Activated CD4-positive, alpha-beta T cell treated with anti-CD3 and anti-CD28 coated beads, Interleukin-2, amount 10 ng/mL, durations not matched to agents 7 days and 5 days (primary cell): Measurements from ENCODE around the gene RELN. TPM values are rescaled to one million over a fixed set of nuclear protein-coding genes. Genes with fewer than 3 reads are reported as not detected.

Experiments used
- CTCF ChIA-PET: fragments of 350-600 bp; sonication (Branson Sonifier 250); formaldehyde crosslinking; loops from one replicate; lab custom pipeline; 2021; ENCODE audit warnings: antibody characterized with exemption; lab: Charles Lee
- POLR2A ChIA-PET: fragments of 350-600 bp; sonication (Branson Sonifier 250); formaldehyde crosslinking; loops from one replicate; lab custom pipeline; 2021; ENCODE audit warnings: antibody characterized with exemption; lab: Charles Lee
- DNase-seq: peaks from one replicate; pipeline ENCODE4 v3.0.0-alpha.2; 2020
- H3K27ac Mint-ChIP-seq: one replicate; pipeline ENCODE4 v1.8.0; 2021; ENCODE audit warnings: mild to moderate bottlenecking, moderate library complexity, mixed read lengths
- H3K27me3 Mint-ChIP-seq: one replicate; pipeline ENCODE4 v1.8.0; 2021; ENCODE audit warnings: mixed read lengths
- H3K36me3 Mint-ChIP-seq: one replicate; pipeline ENCODE4 v1.8.0; 2021; ENCODE audit warnings: low read depth, mixed read lengths
- H3K4me1 Mint-ChIP-seq: one replicate; pipeline ENCODE4 v1.8.0; 2021; ENCODE audit warnings: mixed read lengths
- H3K4me3 Mint-ChIP-seq: one replicate; pipeline ENCODE4 v1.8.0; 2021; ENCODE audit warnings: mild to moderate bottlenecking, moderate library complexity, mixed read lengths
- H3K9me3 Mint-ChIP-seq: one replicate; pipeline ENCODE4 v1.8.0; 2021; ENCODE audit warnings: mixed read lengths
- total RNA-seq, 2 experiments: library from RNA; stranded (reverse); gene quantifications; one replicate each; pipeline ENCODE4 v1.2.3, GENCODE V29; 2021

The RELN gene
- total RNA-seq, 2 experiments from 2014 or later = not detected

DNA sequence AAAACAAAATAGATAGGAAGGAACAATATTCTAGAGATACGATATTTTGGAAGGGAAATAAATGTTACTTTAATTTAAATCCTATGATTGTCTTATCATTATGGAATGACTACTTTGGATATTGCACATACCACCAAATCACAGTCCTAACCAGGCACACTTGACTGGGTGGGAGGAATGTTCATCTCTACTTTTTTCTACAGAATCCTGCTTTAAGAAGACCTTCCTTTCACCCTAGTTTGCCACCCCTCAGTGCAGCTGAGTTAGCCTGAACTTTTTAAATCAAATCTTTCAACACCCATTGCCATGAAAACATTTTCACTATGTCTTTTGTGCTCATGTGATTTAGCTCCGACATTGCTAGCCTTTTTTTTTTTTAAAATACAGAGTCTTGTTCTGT is 38.1 kb downstream of the RELN start:
- CTCF ChIA-PET = no interaction called here
- POLR2A ChIA-PET = no interaction called here
- H3K27ac Mint-ChIP-seq = no peak overlapping the region

GRCh38 chr7:103949374-103949773 is 40.1 kb downstream of the RELN start:
- Mint-ChIP-seq H3K27ac (no peak overlapping the region), H3K4me1 (no peaks in the 10 kb centered on the region), H3K9me3 (no peaks in the 10 kb centered on the region), H3K4me3 (no peak overlapping the region), H3K36me3 (no peaks in the 10 kb centered on the region), H3K27me3 (no peaks in the 10 kb centered on the region)
- CTCF ChIA-PET = no interaction called here
- POLR2A ChIA-PET = no interaction called here
- DNase-seq = no peak

More for the DNA sequence above, 38.1 kb downstream of the RELN start:
- Mint-ChIP-seq H3K4me1 (no peaks in the 10 kb centered on the region), H3K27me3 (no peaks in the 10 kb centered on the region), H3K9me3 (no peaks in the 10 kb centered on the region), H3K4me3 (no peak overlapping the region), H3K36me3 (no peaks in the 10 kb centered on the region)
- DNase-seq = no peak

DNA sequence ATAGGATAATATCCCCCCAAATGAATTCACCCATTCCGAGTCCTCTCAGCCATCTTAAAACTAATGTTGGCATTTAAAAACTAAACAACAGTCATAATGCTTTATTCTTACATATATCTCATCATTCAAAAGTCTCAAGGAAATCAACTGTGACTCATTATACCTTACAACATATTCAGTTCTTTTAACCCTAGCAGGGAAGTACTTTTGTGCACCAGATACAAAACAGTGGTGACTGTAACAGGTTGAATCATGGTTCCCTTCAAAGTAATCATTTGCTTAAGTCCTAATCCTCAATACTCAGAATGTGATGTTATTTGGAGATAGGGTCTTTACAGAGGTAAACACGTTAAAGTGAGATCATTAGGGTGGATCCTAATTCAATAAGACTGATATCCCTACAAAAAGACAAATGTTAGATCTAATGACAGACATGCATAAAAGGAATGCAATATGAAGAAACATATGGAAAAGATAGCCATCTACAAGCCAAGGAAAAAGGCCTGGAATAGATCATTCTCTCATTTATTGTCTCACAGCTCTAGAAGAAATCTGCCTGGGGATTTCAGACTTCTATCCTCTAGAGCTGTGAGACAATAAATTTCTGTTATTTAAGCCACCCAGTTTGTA is 42.3 kb downstream of the RELN start:
- Mint-ChIP-seq H3K9me3 (no peaks in the 10 kb centered on the region), H3K27me3 (no peaks in the 10 kb centered on the region), H3K36me3 (no peaks in the 10 kb centered on the region), H3K4me3 (no peak overlapping the region), H3K27ac (no peak overlapping the region), H3K4me1 (no peaks in the 10 kb centered on the region)
- no peak for DNase-seq
- CTCF ChIA-PET = no interaction called here
- POLR2A ChIA-PET = no interaction called here

DNA sequence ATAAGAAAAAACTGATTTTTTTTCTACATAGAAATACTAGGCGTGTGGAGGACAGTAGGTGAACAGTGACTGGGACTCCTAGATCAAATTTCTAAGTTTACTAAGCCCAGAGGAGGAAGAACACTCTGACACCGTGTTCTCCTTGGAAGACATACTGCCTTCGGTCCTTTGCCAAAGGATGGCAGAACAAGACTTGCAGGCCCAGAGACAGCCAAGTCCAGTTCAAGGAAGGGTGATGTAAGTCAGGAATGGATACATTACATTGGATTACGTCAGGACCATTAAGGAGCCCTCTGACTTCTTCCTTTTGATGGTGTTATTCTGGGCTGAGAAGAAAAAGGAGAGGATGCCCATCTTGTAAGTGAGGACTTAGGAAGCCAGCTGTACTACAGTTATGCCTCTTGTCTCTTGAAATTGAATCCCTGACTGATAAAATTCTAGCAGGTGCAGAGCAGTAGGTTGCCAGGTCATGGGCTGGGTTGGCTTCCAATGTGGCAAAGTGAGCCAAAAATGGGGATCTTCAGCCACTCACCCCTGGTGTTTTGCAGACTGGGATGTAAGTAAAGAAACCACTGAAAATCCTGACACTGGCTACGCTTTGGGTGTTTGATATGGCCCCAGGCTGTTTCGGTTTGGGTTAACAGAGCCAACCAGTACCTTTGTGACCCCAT is 45.1 kb downstream of the RELN start:
- no peak for DNase-seq
- no peak overlapping the region for H3K27ac Mint-ChIP-seq
- no peaks in the 10 kb centered on the region for H3K4me1 Mint-ChIP-seq
- peaks cover 2% of the 10 kb centered on the region for H3K27me3 Mint-ChIP-seq
- CTCF ChIA-PET = no interaction called here
- H3K9me3 Mint-ChIP-seq = no peaks in the 10 kb centered on the region
- no peak overlapping the region for H3K4me3 Mint-ChIP-seq
- H3K36me3 Mint-ChIP-seq = no peaks in the 10 kb centered on the region
- POLR2A ChIA-PET = no interaction called here

DNA sequence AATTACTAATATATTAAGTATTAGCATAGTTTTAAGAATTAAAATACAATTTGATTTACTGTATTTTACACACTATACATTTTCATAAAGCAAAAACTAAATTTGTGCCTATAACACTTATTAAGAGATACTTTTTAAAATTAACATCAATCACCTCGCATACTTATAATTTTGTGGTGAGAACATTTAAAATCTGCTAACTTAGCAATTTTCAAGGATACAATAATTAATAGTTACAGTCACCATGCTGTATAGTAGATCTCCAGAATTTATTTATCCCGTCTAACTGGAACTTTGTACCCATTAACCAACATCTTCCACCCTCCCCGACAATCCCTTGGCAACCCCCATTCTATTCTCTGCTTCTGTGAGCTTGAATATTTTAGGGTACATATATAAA is 47.5 kb downstream of the RELN start:
- CTCF ChIA-PET = no interaction called here
- Mint-ChIP-seq H3K4me1 (no peaks in the 10 kb centered on the region), H3K27ac (no peak overlapping the region), H3K4me3 (no peak overlapping the region), H3K9me3 (no peaks in the 10 kb centered on the region), H3K27me3 (peaks cover 2% of the 10 kb centered on the region), H3K36me3 (no peaks in the 10 kb centered on the region)
- POLR2A ChIA-PET = no interaction called here
- no peak for DNase-seq

- no peaks in the 10 kb centered on the region for H3K9me3 Mint-ChIP-seq
- CTCF ChIA-PET = no interaction called here
- POLR2A ChIA-PET = no interaction called here
- H3K27me3 Mint-ChIP-seq = peaks cover 2% of the 10 kb centered on the region
- H3K4me1 Mint-ChIP-seq = no peaks in the 10 kb centered on the region
- no peak overlapping the region for H3K4me3 Mint-ChIP-seq
- no peak overlapping the region for H3K27ac Mint-ChIP-seq
- no peaks in the 10 kb centered on the region for H3K36me3 Mint-ChIP-seq
- DNase-seq = no peak
Measured at GRCh38 chr7:103940382-103941268, 48.8 kb downstream of the RELN start.

DNA sequence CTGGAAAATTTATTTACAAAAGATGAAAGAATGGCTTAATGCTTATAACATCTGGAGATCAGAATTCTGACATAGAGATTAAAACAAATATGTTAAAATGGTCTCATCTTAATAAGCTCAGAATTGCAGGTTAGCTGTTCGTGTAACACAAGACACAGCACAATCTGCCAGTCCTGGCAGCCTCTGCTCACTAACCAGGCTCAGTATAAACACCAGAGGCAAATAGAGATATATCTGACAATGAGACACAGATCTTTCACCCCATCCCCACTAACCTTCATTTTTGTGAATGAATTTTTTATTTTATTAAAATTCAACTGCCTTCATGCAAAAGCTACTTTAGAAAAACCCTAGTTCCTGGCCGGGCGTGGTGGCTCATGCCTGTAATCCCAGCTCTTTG is 51.8 kb downstream of the RELN start:
- H3K4me3 Mint-ChIP-seq = no peak overlapping the region
- H3K4me1 Mint-ChIP-seq = no peaks in the 10 kb centered on the region
- no peak overlapping the region for H3K27ac Mint-ChIP-seq

GRCh38 chr7:103936558-103936957 is 52.9 kb downstream of the RELN start:
- CTCF ChIA-PET = no interaction called here
- H3K36me3 Mint-ChIP-seq = no peaks in the 10 kb centered on the region
- no peaks in the 10 kb centered on the region for H3K4me1 Mint-ChIP-seq
- no peak for DNase-seq
- H3K9me3 Mint-ChIP-seq = no peaks in the 10 kb centered on the region
- peaks cover 7% of the 10 kb centered on the region for H3K27me3 Mint-ChIP-seq
- no peak overlapping the region for H3K27ac Mint-ChIP-seq
- no peak overlapping the region for H3K4me3 Mint-ChIP-seq
- POLR2A ChIA-PET = no interaction called here

More for the DNA sequence above, 51.8 kb downstream of the RELN start:
- Mint-ChIP-seq H3K27me3 (peaks cover 4% of the 10 kb centered on the region), H3K36me3 (no peaks in the 10 kb centered on the region), H3K9me3 (no peaks in the 10 kb centered on the region)
- no peak for DNase-seq
- POLR2A ChIA-PET = no interaction called here
- CTCF ChIA-PET = no interaction called here

DNA sequence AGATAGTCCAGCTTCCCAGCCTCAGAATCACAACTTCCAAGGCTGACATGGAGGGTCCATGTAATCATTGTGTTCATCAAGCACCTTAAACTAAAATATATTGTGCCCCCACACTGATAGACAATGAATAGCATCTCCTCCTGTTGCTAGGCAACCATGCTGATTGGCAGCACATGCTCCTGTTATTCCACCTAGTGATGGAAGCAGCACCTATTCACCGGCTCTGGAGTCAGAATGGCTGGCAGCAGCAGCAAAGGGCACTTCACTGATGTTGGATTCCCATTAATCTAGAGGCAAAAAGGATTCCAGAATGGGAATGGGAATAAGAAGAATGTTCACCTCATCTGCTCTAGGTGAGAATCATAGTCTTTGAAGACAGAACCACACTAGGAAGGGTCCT is 55.0 kb downstream of the RELN start:
- no peak for DNase-seq
- Mint-ChIP-seq H3K4me3 (no peak overlapping the region), H3K27ac (no peak overlapping the region), H3K27me3 (peaks cover 5% of the 10 kb centered on the region), H3K36me3 (no peaks in the 10 kb centered on the region), H3K9me3 (no peaks in the 10 kb centered on the region), H3K4me1 (no peaks in the 10 kb centered on the region)
- CTCF ChIA-PET = interaction anchor here (0.7 kb wide), 1 partner anchor 16 kb away, joined by 3 read pairs; no protein-coding TSS in a partner anchor
- POLR2A ChIA-PET = no interaction called here

DNA sequence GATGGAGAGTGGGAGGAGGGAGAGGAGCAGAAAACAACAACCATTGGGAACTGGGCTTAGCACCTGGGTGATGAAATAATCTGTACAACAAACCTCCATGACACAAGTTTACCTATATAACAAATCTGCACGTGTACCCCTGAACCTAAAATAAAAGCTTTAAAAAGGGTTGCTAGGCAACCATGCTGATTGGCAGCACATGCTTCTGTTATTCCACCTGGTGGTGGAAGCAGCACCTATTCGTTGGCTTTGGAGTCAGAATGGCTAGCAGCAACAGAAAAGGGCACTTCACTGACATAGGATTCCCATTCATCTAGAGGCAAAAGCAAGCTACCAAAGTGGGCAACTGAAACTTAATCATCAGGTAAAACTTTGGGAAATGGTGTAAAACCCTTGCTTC is 57.1 kb downstream of the RELN start:
- ChIA-PET POLR2A (no interaction called here), CTCF (interaction anchor here (0.9 kb wide), 1 partner anchor 54 kb away, joined by 3 read pairs; no protein-coding TSS in a partner anchor)
- no peaks in the 10 kb centered on the region for H3K9me3 Mint-ChIP-seq

DNA sequence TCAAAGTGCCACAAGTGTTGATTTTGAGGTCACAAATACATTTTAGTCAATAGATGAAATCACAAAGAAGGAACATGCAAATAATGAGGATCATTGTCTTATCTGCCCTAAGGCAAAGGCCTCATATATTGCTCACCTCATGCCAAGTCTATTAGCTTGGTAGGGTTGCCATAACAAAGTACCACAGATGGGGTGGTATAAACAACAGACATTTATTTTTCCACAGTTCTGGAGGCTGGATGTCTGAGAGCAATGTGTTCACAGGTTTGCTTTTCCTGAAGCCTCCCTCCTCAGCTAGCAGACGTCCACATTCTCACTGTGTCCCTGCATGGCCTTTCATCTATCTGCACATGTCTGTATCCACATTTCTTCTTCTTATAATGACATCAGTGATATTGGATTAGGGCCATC is 59.6 kb downstream of the RELN start:
- no peak overlapping the region for H3K4me3 Mint-ChIP-seq
- POLR2A ChIA-PET = no interaction called here
- H3K27me3 Mint-ChIP-seq = peaks cover 3% of the 10 kb centered on the region

More for the DNA sequence above, 57.1 kb downstream of the RELN start:
- no peaks in the 10 kb centered on the region for H3K4me1 Mint-ChIP-seq
- H3K4me3 Mint-ChIP-seq = no peak overlapping the region
- peaks cover 5% of the 10 kb centered on the region for H3K27me3 Mint-ChIP-seq
- no peak overlapping the region for H3K27ac Mint-ChIP-seq
- DNase-seq = no peak
- no peaks in the 10 kb centered on the region for H3K36me3 Mint-ChIP-seq

DNA sequence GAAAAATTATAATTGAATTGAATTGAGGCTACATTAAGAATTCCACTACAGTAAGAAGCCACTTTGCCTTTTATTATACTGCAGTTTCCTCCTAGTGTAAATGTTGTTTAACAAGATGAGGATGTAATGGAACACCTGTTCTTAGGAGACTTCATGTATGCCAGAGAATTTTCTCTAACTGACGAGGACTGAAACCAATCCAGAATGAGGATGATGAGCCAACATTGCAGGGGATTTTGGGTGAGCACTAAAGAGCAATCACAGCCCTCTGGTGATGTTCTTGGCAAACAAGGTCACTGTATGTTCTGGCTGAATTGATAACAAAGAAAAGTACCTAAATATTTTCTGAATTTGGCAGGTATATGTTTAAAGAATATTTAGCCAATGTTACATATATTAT is 60.9 kb downstream of the RELN start:
- ChIA-PET CTCF (no interaction called here), POLR2A (no interaction called here)
- no peak for DNase-seq
- Mint-ChIP-seq H3K4me1 (no peaks in the 10 kb centered on the region), H3K27me3 (peaks cover 3% of the 10 kb centered on the region), H3K36me3 (no peaks in the 10 kb centered on the region), H3K9me3 (no peaks in the 10 kb centered on the region), H3K27ac (no peak overlapping the region), H3K4me3 (no peak overlapping the region)

More for the DNA sequence above, 59.6 kb downstream of the RELN start:
- DNase-seq = no peak
- Mint-ChIP-seq H3K4me1 (no peaks in the 10 kb centered on the region), H3K27ac (no peak overlapping the region), H3K9me3 (no peaks in the 10 kb centered on the region), H3K36me3 (no peaks in the 10 kb centered on the region)
- CTCF ChIA-PET = no interaction called here

GRCh38 chr7:103924184-103924583 is 65.3 kb downstream of the RELN start:
- H3K27ac Mint-ChIP-seq = no peak overlapping the region
- H3K4me3 Mint-ChIP-seq = no peak overlapping the region
- peaks cover 4% of the 10 kb centered on the region for H3K27me3 Mint-ChIP-seq
- H3K36me3 Mint-ChIP-seq = no peaks in the 10 kb centered on the region
- ChIA-PET CTCF (no interaction called here), POLR2A (no interaction called here)
- DNase-seq = no peak
- H3K4me1 Mint-ChIP-seq = no peaks in the 10 kb centered on the region
- H3K9me3 Mint-ChIP-seq = no peaks in the 10 kb centered on the region
